GM12875 (cell line): ENCODE measurements around the gene KIRREL2.
A peak's percentile ranks its signal among the peaks of the same experiment; 100 is the strongest.
"Not testable (repeated sequence)": the region's sequence is repeated elsewhere in the genome, so short reads cannot be mapped to it uniquely, and the experiment has no call there.

Source experiments
- H3K4me3 ChIP-seq: one replicate; pipeline ENCODE4 v1.5.1; 2011; ENCODE audit warnings: low read depth, low read length, control low read depth
- CTCF ChIP-seq: IDR thresholded peaks from 2 replicates; pipeline ENCODE4 v1.5.1; 2011; ENCODE audit warnings: low read depth, mild to moderate bottlenecking, control low read depth, inconsistent platforms, low read length, moderate library complexity, borderline replicate concordance; ENCODE audit not compliant: insufficient read depth

KIRREL2 gene

GRCh38 chr19:35907377-35907745, 50.6 kb downstream of the KIRREL2 start:
- H3K4me3 ChIP-seq = no peak overlapping the region
- TF ChIP-seq CTCF = no peak

GRCh38 chr19:35908010-35908441, 51.3 kb downstream of the KIRREL2 start, which contains the start of gene TYROBP:
TYROBP (minus strand) TSS chr19:35908295; CDS start chr19:35908228, 67 bp downstream.
- TF ChIP-seq CTCF = no peak
- H3K4me3 ChIP-seq = peak within 1 kb of the TSS; percentile 5

- H3K4me3 ChIP-seq = peak overlapping the region; percentile 5
- no peak for TF ChIP-seq CTCF
Measured at GRCh38 chr19:35908973-35909683, 52.4 kb downstream of the KIRREL2 start.

GRCh38 chr19:35909684-35910035, 52.9 kb downstream of the KIRREL2 start:
- TF ChIP-seq CTCF = no peak
- H3K4me3 ChIP-seq = peak overlapping the region; percentile 2

GRCh38 chr19:35910355-35910754, 53.6 kb downstream of the KIRREL2 start:
- not testable (repeated sequence) for H3K4me3 ChIP-seq

- no peak for TF ChIP-seq CTCF
- no peak overlapping the region for H3K4me3 ChIP-seq
Measured at GRCh38 chr19:35911173-35911572, 54.5 kb downstream of the KIRREL2 start.

GRCh38 chr19:35911790-35912189, 55.1 kb downstream of the KIRREL2 start:
- no peak for TF ChIP-seq CTCF
- no peak overlapping the region for H3K4me3 ChIP-seq
